Skin of body (tissue), 2 donors: ENCODE data around the gene ALPP. TPM values are rescaled to one million over a fixed set of nuclear protein-coding genes. Genes with fewer than 3 reads are reported as not detected.
"Not testable (repeated sequence)": the region's sequence is repeated elsewhere in the genome, so short reads cannot be mapped to it uniquely, and the experiment has no call there.

ENCODE experiments used
- DNase-seq: peaks from one replicate; lab custom pipeline; 2025; lab: John Stamatoyannopoulos, UW
- total RNA-seq: library from RNA; depleted of rRNA; stranded (reverse); fragments of >200 nt; gene quantifications from one replicate; pipeline ENCODE4 v1.2.3, GENCODE V29; 2014

Gene ALPP
- not detected for total RNA-seq

GRCh38 chr2:232378735-232379151 lies at the start of gene ALPP:
TSS of gene ALPP (plus strand) at chr2:232378751. CDS start at chr2:232378803, 52 bp downstream.
- not testable (repeated sequence) for DNase-seq

- no peak for DNase-seq
Observed at GRCh38 chr2:232329716-232330067, 48.9 kb upstream of the ALPP start.

GRCh38 chr2:232330068-232330999 lies 48.2 kb upstream of the ALPP start:
- DNase-seq: no peak

GRCh38 chr2:232331061-232331460 lies 47.5 kb upstream of the ALPP start:
- not testable (repeated sequence) for DNase-seq

- DNase-seq: not testable (repeated sequence)
Observed at GRCh38 chr2:232331641-232332040, 46.9 kb upstream of the ALPP start.

- not testable (repeated sequence) for DNase-seq
Observed at GRCh38 chr2:232332244-232332939, 46.2 kb upstream of the ALPP start.

GRCh38 chr2:232332940-232333259 lies 45.7 kb upstream of the ALPP start:
- no peak for DNase-seq

- DNase-seq: no peak
Observed at GRCh38 chr2:232333361-232334135, 45.0 kb upstream of the ALPP start.

GRCh38 chr2:232334136-232334884 lies 44.2 kb upstream of the ALPP start:
- not testable (repeated sequence) for DNase-seq

GRCh38 chr2:232334885-232335205 lies 43.7 kb upstream of the ALPP start:
- DNase-seq: not testable (repeated sequence)

GRCh38 chr2:232335206-232335858 lies 43.2 kb upstream of the ALPP start:
- not testable (repeated sequence) for DNase-seq

GRCh38 chr2:232335859-232336215 lies 42.7 kb upstream of the ALPP start:
- no peak for DNase-seq

GRCh38 chr2:232336241-232336736 lies 42.3 kb upstream of the ALPP start:
- DNase-seq: no peak

GRCh38 chr2:232336981-232337720 lies 41.4 kb upstream of the ALPP start:
- no peak for DNase-seq

- DNase-seq: not testable (repeated sequence)
Observed at GRCh38 chr2:232338094-232338758, 40.3 kb upstream of the ALPP start.

- no peak for DNase-seq
Observed at GRCh38 chr2:232338759-232339106, 39.8 kb upstream of the ALPP start.

- no peak for DNase-seq
Observed at GRCh38 chr2:232339121-232340081, 39.1 kb upstream of the ALPP start.
